B cell (primary cell): ENCODE results near the gene ABHD14A. TPM values are rescaled to one million over a fixed set of nuclear protein-coding genes. Genes with fewer than 3 reads are reported as not detected.
A peak's percentile ranks its signal among the peaks of the same experiment; 100 is the strongest.

Experiments used
- ATAC-seq: fragments of 200-7000 bp; cut with Tn5 transposase; one replicate; pipeline ENCODE4 v1.10.0; 2021; ENCODE audit warnings: low read depth, mild to moderate bottlenecking, moderate number of reproducible peaks, moderate library complexity
- CTCF ChIA-PET: fragments of 350-600 bp; sonication (Branson Sonifier 250); formaldehyde crosslinking; loops from one replicate; lab custom pipeline; 2021; ENCODE audit warnings: antibody characterized with exemption, inconsistent platforms; lab: Charles Lee
- POLR2A ChIA-PET: fragments of 350-600 bp; sonication (Branson Sonifier 250); formaldehyde crosslinking; loops from one replicate; lab custom pipeline; 2021; ENCODE audit warnings: antibody characterized with exemption; lab: Charles Lee
- DNase-seq: peaks from one replicate; pipeline ENCODE4 v3.0.0; 2013
- H2AFZ ChIP-seq: 2 replicates; pipeline ENCODE4 v1.6.1; 2012; ENCODE audit warnings: mild to moderate bottlenecking, low read depth, low read length; ENCODE audit not compliant: insufficient read depth, poor library complexity, severe bottlenecking
- H3K27ac ChIP-seq, 2 donors: 1 replicate in 1 of 2; 2 replicates in 1 of 2; pipeline ENCODE4 v1.5.1; 2012 to 2013; ENCODE audit warnings: low read length in 2 of 2, mild to moderate bottlenecking in 2 of 2, moderate library complexity in 1 of 2
- H3K27me3 ChIP-seq, 4 experiments: fragments of 200-600 bp in 1 of 4; sonication (generic) in 1 of 4; replicated peaks in 1 of 4; 1 replicate in 2 of 4; 2 replicates in 2 of 4; pipeline versions ENCODE4 v1.6.1 to v1.7.0; 2013 to 2016; ENCODE audit warnings: low read length in 3 of 4, mild to moderate bottlenecking in 2 of 4, mixed read lengths in 1 of 4, moderate library complexity in 1 of 4; ENCODE audit not compliant: insufficient read depth in 4 of 4, control insufficient read depth in 3 of 4; ENCODE audit errors: control extremely low read depth in 1 of 4
- H3K36me3 ChIP-seq, 2 experiments: replicated peaks in 1 of 2; 1 replicate in 1 of 2; 2 replicates in 1 of 2; pipeline versions ENCODE4 v1.6.1 to v1.7.1; 2013; ENCODE audit warnings: low read length in 1 of 2; ENCODE audit not compliant: insufficient read depth in 2 of 2, control insufficient read depth in 1 of 2; ENCODE audit errors: control extremely low read depth in 1 of 2, extremely low read depth in 1 of 2
- H3K4me1 ChIP-seq, 2 donors: fragments of 200-600 bp in 1 of 2; sonication (generic) in 1 of 2; 1 replicate in 1 of 2; 2 replicates in 1 of 2; pipeline versions ENCODE4 v1.5.1 to v1.6.1; 2013 to 2017; ENCODE audit warnings: low read length in 2 of 2; ENCODE audit not compliant: control insufficient read depth in 2 of 2, insufficient read depth in 2 of 2
- H3K4me2 ChIP-seq: replicated peaks from 2 replicates; pipeline ENCODE3; 2012; ENCODE audit warnings: mild to moderate bottlenecking, low read depth, low read length; ENCODE audit not compliant: poor library complexity, severe bottlenecking
- H3K4me3 ChIP-seq, 5 experiments: fragments of 200-600 bp in 1 of 5; sonication (generic) in 1 of 5; 1 replicate in 3 of 5; 2 replicates in 2 of 5; pipeline versions ENCODE4 v1.5.1 to v1.7.0; 2011 to 2016; ENCODE audit warnings: low read length in 4 of 5, mild to moderate bottlenecking in 4 of 5, low read depth in 2 of 5, control low read depth in 1 of 5, moderate library complexity in 1 of 5; ENCODE audit not compliant: insufficient read depth in 1 of 5; ENCODE audit errors: control extremely low read depth in 1 of 5, extremely low read depth in 1 of 5
- H3K79me2 ChIP-seq: fragments of 200-600 bp; sonication (generic); one replicate; pipeline ENCODE4 v1.6.0; 2016; ENCODE audit warnings: low read length; ENCODE audit not compliant: control insufficient read depth, insufficient read depth
- H3K9ac ChIP-seq: fragments of 200-600 bp; sonication (generic); 2 replicates; pipeline ENCODE4 v1.6.1; 2017; ENCODE audit warnings: mild to moderate bottlenecking, low read length, moderate library complexity
- H3K9me3 ChIP-seq, 3 donors: one replicate each; pipeline versions ENCODE4 v1.6.1 to v1.7.1; 2013; ENCODE audit warnings: low read length in 2 of 3; ENCODE audit not compliant: control insufficient read depth in 2 of 3, insufficient read depth in 1 of 3; ENCODE audit errors: control extremely low read depth in 1 of 3
- H4K20me1 ChIP-seq: 2 replicates; pipeline ENCODE4 v1.6.0; 2012; ENCODE audit warnings: mild to moderate bottlenecking, low read length; ENCODE audit not compliant: insufficient read depth, control insufficient read depth, poor library complexity, severe bottlenecking
- H3K27ac Mint-ChIP-seq: one replicate; pipeline ENCODE4 v1.8.0; 2021; ENCODE audit warnings: mixed read lengths
- H3K27me3 Mint-ChIP-seq: one replicate; pipeline ENCODE4 v1.8.0; 2021; ENCODE audit warnings: mixed read lengths
- H3K4me1 Mint-ChIP-seq: one replicate; pipeline ENCODE4 v1.8.0; 2021; ENCODE audit warnings: mixed read lengths
- H3K4me3 Mint-ChIP-seq: one replicate; pipeline ENCODE4 v1.8.0; 2021; ENCODE audit warnings: mixed read lengths
- H3K9me3 Mint-ChIP-seq: one replicate; pipeline ENCODE4 v1.8.0; 2022; ENCODE audit warnings: mixed read lengths; ENCODE audit not compliant: insufficient read depth
- CTCF ChIP-seq: fragments of 200-600 bp; IDR thresholded peaks from one replicate; pipeline ENCODE4 v1.8.0; 2022; ENCODE audit warnings: antibody characterized with exemption, mild to moderate bottlenecking
- EZH2 ChIP-seq: IDR thresholded peaks from 2 replicates; pipeline ENCODE4 v1.6.1; 2012; ENCODE audit warnings: borderline replicate concordance, low read depth, mild to moderate bottlenecking, moderate library complexity, low read length; ENCODE audit not compliant: insufficient read depth, poor library complexity, severe bottlenecking
- WGBS: methylation state at CpG from one replicate; pipeline ENCODE4 v1.1.5; 2013; ENCODE audit warnings: missing lambda C conversion rate; ENCODE audit not compliant: insufficient coverage; 5-methylcytosine and 5-hydroxymethylcytosine counted together
- intact Hi-C: fragments of 100-400 bp; cut with micrococcal nuclease; formaldehyde crosslinking; loops from one replicate; pipeline ENCODE4 v1.10.0; 2022
- polyA plus RNA-seq: library from polyadenylated mRNA; depleted of rRNA; stranded (reverse); fragments of >200 nt; gene quantifications from 2 replicates; pipeline ENCODE4 v1.2.3, GENCODE V29; 2012
- total RNA-seq, 2 donors: library from RNA; stranded (reverse); fragments of 120-200 nt in 1 of 2; gene quantifications; 1 replicate in 1 of 2; 2 replicates in 1 of 2; pipeline versions ENCODE4 v1.2.3 to v1.2.4, GENCODE V29; 2013 to 2022

ABHD14A gene
- total and polyA plus RNA-seq, 2 donors (not counting 1 experiment from before 2014, with no cell fraction given): 11.9 to 28.8 TPM

GRCh38 chr3:51942603-51943450 is 32.0 kb upstream of the ABHD14A start:
- Histone ChIP-seq H3K9ac (peak overlapping the region; percentile 78), H3K36me3 (peaks cover 0 to 19% of the 10 kb centered on the region in 2 experiments), H3K9me3 (no peaks in the 10 kb centered on the region), H3K27me3 (no peaks in the 10 kb centered on the region), H3K27ac (peak overlapping the region; percentile 72 to 74), H3K4me2 (peak overlapping the region; percentile 96), H2AFZ (peak overlapping the region; percentile 92), H3K4me1 (peaks cover 22 to 26% of the 10 kb centered on the region in 2 donors), H3K4me3 (peak overlapping the region; percentile 43 to 90 (median 88)), H3K79me2 (peaks cover 21% of the 10 kb centered on the region), H4K20me1 (no peaks in the 10 kb centered on the region)
- POLR2A ChIA-PET: interaction anchor here (0.6 to 2.5 kb wide), 3 partner anchors 31 to 513 kb away, joined by 3 to 13 read pairs (median 6); partner anchors contain the start of genes ABHD14A, ABHD14B, NISCH and RPL29
- intact Hi-C loops: loop anchor here (1.0 to 5.0 kb wide), 8 partner anchors 31 to 556 kb away; partner anchors contain the start of genes ABHD14B, MANF, POC1A and RPL29
- TF ChIP-seq CTCF: no peak
- TF ChIP-seq EZH2: no peak
- Mint-ChIP-seq H3K4me3 (peak overlapping the region; percentile 95), H3K27me3 (no peaks in the 10 kb centered on the region), H3K27ac (peak overlapping the region; percentile 94), H3K4me1 (peaks cover 36% of the 10 kb centered on the region), H3K9me3 (no peaks in the 10 kb centered on the region)
- DNase-seq (peak; percentile 74), ATAC-seq (no peak)
- CTCF ChIA-PET: interaction anchor here (1.0 to 3.4 kb wide), 11 partner anchors 20 to 251 kb away, joined by 3 to 45 read pairs (median 6); partner anchors contain the start of genes ABHD14A, ABHD14B and PCBP4
- 69% methylated on average over 14 of the region's 17 CpGs for WGBS
